Stimulated activated naive CD8-positive, alpha-beta T cell treated with anti-CD3 and anti-CD28 coated beads, Interleukin-15, Interleukin-2, amounts not matched to agents 100 U/mL and 50 U/mL, for 24 hours (primary cell): ENCODE results near the gene CREB3L4.

Source experiments
- ATAC-seq: fragments of 150-1000 bp; cut with Tn5 transposase; one replicate; pipeline ENCODE4 v1.10.0; 2021
- DNase-seq: peaks from one replicate; pipeline ENCODE4 v3.0.0; 2021

CREB3L4 gene, protein sequence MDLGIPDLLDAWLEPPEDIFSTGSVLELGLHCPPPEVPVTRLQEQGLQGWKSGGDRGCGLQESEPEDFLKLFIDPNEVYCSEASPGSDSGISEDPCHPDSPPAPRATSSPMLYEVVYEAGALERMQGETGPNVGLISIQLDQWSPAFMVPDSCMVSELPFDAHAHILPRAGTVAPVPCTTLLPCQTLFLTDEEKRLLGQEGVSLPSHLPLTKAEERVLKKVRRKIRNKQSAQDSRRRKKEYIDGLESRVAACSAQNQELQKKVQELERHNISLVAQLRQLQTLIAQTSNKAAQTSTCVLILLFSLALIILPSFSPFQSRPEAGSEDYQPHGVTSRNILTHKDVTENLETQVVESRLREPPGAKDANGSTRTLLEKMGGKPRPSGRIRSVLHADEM

DNA sequence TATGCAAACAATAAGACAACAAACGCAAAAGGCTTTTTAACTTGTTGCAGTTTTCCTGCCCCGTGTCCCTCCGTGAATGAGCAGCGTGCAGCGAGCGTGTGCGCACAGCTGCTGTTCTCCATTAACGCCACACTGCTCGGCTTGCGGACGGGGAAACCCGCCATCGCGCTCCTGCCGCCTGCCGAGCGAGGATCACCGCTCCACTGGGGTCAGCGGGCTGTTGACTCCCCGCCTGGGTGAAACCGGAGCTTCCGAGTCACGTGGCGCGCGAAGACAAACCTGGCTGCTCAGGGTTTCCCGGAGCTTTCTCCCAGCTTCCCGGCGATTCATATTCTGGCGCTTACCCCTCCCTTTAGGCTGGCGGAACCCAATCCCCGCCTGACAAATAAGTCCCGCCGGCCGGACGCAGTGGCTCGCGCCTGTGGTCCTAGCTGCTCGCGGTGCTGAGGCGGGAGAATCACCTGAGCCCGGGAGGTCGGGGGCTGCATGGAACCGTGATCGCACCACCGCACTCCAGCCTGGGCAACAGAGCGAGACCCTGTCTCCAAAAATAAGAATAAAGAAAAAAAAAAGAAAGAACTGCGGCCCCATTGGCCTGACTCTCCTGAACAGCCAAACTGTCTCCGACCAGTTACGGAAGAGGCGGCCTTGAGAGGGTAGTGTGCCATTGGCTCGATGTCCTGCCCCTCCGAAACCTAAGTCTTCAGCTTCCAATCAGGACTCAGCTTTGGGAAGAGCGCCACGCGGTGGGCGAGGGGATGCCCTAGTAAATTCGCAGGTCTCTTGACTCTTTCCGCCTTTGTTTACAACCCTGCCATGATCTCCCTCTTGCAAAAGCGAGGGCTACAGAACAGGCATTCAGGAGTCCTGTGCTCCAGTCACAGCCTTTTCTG, at the start of gene CREB3L4:
Gene CREB3L4, plus strand, starts transcription at position 796 of the 893 bp plus-strand sequence. CDS start 624 bp downstream, outside the sequence.
- DNase-seq (peak; percentile 85), ATAC-seq (peak; percentile 91)

GRCh38 chr1:153919876-153920852, 47.5 kb upstream of the CREB3L4 start:
- DNase-seq, result no peak
- peak; percentile 4 for ATAC-seq

GRCh38 chr1:153921080-153921802, 46.5 kb upstream of the CREB3L4 start:
- DNase-seq, result no peak
- ATAC-seq, result no peak

DNA sequence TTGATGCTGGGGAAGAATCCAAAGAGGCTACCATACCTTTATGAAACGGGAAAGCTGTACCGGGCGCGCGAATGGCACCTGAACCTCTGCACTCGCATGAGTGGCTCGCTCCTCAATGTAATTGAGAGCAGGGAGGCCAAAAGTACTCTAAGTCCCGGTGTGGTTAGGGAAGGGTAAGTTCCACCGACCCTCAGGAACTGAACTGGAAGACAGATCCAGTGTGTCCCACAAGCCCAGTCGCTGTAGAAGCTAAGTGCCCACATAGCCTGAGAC, 46.0 kb upstream of the CREB3L4 start:
- DNase-seq (no peak), ATAC-seq (no peak)

GRCh38 chr1:153922076-153922971, 45.4 kb upstream of the CREB3L4 start:
- peak; percentile 76 for DNase-seq
- peak; percentile 21 for ATAC-seq

DNA sequence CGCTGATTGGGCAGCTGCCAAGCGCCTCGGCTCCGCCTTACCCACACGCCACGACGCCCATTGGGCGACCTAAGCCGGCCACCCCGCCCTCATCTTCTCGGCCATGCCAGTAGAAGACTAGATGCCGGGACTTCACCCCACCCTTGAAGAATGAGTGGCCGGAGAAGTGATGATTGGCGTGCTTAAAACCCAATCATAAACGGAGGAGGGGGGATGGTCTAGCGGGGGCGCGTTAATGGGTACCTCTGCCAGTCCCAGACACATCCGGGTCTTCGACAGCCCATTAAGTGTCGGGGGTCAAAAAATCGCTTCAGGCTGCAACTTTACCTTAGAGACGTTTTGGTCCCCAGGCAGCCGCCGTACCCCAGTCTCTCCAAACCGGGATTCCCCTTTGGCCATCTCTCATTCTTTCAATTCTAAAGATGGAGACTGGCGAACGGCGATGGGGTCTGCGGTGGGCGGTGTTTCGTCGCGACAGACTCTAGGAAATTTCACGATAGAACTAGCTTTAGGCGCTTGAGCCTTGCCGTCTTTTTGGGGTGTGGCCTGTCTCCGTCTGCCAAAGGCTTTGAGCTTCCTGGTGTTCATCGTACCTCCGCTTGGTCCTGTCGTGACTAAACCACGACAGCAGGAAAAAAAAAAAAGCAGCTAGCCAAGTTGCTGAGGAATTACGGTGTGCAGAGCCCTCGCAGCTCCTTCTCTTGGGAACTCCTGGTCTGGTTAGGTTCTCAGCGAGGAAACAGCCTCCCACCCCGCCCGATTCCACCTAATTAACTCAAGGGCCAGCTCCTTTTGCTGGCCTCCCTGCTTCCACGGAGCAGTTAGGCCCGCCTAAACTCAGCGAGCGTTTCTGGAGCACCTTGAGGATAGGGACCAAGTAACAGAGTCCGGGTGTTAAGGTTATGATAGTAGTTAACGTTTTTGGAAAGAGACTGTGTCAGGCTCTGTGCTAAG, 44.5 kb upstream of the CREB3L4 start, which contains the start of gene GATAD2B:
Gene GATAD2B, minus strand, starts transcription at position 1 of the 954 bp plus-strand sequence. CDS start 94,625 bp downstream, outside the sequence.
- DNase-seq, result peak; percentile 97
- peak; percentile 97 for ATAC-seq

GRCh38 chr1:153926405-153926804, 41.3 kb upstream of the CREB3L4 start:
- DNase-seq, result no peak

GRCh38 chr1:153928245-153928644, 39.5 kb upstream of the CREB3L4 start:
- no peak for DNase-seq
- ATAC-seq, result peak; percentile 8

More at GRCh38 chr1:153926405-153926804, 41.3 kb upstream of the CREB3L4 start:
- ATAC-seq, result no peak

DNA sequence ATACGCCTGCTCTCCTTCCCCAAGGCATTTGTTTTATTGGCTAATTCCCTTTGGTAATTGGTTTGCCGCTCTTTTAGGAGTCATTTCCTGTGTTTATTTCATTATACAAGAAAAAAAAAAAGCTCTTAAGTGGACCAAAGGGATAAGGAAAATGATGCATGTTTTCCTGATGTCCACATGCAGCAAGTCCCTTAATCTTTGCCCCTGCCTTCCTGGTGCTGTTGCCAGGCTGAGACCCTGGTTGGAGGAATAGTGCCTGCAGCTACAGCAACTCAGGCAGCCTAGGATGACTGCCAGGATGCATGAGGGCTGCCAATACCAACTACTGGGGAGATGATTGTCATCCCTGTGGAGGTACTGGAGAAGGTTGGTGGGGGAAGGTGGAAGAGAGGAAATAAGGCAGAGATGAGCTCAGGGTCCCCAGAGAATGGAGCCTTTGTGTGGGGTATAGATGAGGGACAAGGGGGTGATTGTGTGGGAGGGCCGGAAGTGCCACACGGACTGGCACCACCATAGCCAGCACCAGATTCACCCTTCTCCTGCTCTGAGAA, 38.8 kb upstream of the CREB3L4 start:
- ATAC-seq, result no peak
- DNase-seq, result no peak

- ATAC-seq, result no peak
- no peak for DNase-seq
Observed at GRCh38 chr1:153929426-153929825, 38.3 kb upstream of the CREB3L4 start.

GRCh38 chr1:153929981-153930948, 37.4 kb upstream of the CREB3L4 start:
- ATAC-seq, result peak; percentile 20
- DNase-seq, result no peak

DNA sequence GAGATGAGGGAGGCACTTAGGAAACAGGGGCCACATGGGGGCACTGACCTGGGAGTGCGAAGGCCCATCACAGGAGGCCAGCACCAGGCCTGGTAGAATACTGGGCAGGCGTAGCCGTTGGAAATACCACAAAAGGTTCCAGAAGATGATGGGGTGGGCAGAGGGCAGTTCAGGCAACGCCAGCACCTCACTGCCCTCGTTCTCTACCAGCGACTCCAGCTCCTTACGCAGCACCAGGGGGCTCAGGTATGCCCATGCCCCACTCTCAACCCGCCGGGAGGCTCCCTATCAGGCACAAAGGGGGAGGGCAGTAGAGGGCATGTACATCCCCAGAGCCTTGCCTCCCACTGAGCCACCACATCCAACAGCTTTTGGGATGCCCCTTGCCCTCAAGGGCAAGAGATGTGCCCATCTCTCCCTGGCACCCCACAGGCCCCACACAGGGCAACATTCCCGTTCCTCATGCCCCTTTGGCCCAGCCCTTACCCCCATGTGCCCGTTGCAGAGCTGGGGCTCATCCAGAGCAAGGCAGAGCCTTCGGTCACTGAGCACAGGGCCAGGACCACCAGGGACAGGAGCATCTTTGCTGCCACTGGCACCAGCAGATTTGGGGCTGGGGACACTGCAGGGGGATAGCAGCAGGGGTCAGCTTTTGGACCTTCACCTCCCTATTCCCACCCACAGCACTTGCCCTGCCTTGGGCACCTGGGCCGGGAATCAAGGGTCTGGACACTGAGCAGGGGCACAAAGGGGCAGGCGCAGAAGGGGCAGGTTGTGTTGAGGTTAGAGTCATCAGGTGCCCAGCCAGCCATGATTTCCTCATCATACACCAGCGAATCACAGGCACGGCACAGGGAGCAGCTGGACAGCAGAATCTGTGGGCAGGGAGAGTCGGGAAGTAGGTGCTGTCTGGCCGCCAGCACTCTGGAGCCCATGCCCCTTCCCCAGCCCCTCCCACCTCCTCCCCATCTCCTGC, 35.3 kb upstream of the CREB3L4 start:
- ATAC-seq, result no peak
- no peak for DNase-seq

- DNase-seq, result no peak
- ATAC-seq, result no peak
Observed at GRCh38 chr1:153933430-153933829, 34.3 kb upstream of the CREB3L4 start.

GRCh38 chr1:153933955-153934354, 33.7 kb upstream of the CREB3L4 start:
- no peak for DNase-seq
- ATAC-seq, result no peak

- DNase-seq (no peak), ATAC-seq (no peak)
Observed at GRCh38 chr1:153934746-153935145, 33.0 kb upstream of the CREB3L4 start.
